ENCODE measurements around the gene MCAM.

The MCAM gene

GRCh38 chr11:119267645-119268044 lies 49.3 kb downstream of the MCAM start:
- in situ Hi-C loops (cut with MboI; ENCODE audit: low sequenced_read_pairs), result no loop called here

- in situ Hi-C loops (cut with MboI; ENCODE audit: low sequenced_read_pairs), result no loop called here
Measured at GRCh38 chr11:119266517-119267255, 50.2 kb downstream of the MCAM start.

- in situ Hi-C loops (cut with MboI; ENCODE audit: low sequenced_read_pairs), result no loop called here
Measured at GRCh38 chr11:119266063-119266462, 50.9 kb downstream of the MCAM start.

- in situ Hi-C loops (cut with MboI; ENCODE audit: low sequenced_read_pairs), result no loop called here
Measured at GRCh38 chr11:119263352-119263940, 53.5 kb downstream of the MCAM start.

GRCh38 chr11:119262668-119263351 lies 54.1 kb downstream of the MCAM start:
- in situ Hi-C loops (cut with MboI; ENCODE audit: low sequenced_read_pairs), result no loop called here

- in situ Hi-C loops (cut with MboI; ENCODE audit: low sequenced_read_pairs), result no loop called here
Measured at GRCh38 chr11:119258983-119259382, 57.9 kb downstream of the MCAM start.

Measured in HL-60/S4 (cell line).